Stimulated activated CD4-positive, alpha-beta T cell treated with anti-CD3 and anti-CD28 coated beads, Interleukin-2, amount 100 ng/mL, for 48 hours (primary cell): ENCODE results near the gene RASGEF1B.

ENCODE experiments used
- DNase-seq, 2 donors: peaks; one replicate each; pipeline ENCODE4 v3.0.0-alpha.2; 2020

The RASGEF1B gene

DNA sequence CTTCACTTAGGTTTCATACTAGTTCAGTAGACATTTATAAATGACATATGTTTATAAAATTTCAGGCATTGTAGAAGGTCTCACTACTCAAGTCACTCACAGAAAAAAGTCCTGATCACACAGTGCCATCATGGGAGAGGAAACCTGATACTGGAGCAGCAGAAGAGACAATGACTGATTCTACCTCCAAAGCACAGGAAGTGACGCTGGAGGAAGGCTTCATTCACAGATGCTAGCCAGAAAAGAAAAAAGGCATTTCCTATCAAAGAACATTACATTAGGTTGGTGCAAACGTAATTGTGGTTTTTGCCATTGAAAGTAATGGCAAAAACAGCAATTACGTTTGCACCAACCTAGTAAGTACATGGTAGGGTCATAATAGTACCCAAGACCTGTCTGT, 79.5 kb downstream of the RASGEF1B start:
- no peak for DNase-seq

DNA sequence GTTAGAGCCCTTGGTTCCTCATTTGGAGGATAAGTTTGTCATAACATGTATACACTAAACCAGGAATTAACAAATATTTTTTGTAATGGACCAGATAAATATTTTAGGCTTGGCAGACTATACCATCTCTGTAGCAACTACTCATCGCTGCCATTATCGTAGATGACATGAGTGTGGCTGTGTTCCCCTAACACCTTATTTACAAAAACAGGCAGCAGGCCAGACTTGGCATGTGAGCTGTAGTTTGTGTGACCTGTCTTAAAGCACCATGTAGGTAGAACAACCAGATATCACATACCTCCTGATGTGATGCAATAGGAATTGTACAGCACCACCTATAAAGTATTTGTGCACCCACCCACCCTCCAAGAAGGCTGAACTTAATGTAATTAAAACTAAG, 82.0 kb downstream of the RASGEF1B start:
- DNase-seq, result no peak

- no peak for DNase-seq
These were observed 91.3 kb downstream of the RASGEF1B start for GRCh38 chr4:81380437-81380836.

DNA sequence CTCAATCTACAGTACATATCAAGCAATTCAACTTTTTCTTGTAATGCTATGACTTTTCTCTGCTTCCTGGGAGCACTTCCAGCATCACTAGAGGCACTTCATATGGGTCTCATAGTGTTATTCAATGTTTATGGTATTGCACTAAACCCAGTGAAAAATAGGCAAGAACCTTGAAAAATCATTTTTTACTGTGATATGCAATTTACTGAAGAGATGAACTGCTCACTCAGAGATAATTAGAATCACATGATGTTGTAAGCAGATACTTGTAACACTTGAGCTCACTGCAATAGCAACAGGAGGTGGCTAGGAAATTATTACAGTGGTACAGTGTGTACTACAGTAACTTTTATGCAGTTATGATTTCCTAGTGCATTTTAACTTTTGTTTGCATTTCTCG, 93.3 kb downstream of the RASGEF1B start:
- no peak for DNase-seq

GRCh38 chr4:81377191-81377590, 94.5 kb downstream of the RASGEF1B start:
- DNase-seq, result no peak

- DNase-seq, result no peak
These were observed 95.0 kb downstream of the RASGEF1B start for GRCh38 chr4:81376720-81377119.
